Fibroblast of lung (primary cell): ENCODE results near the gene TBC1D9.

Experiments
- CTCF ChIP-seq, 2 donors: IDR thresholded peaks in 1 of 2; conservative IDR thresholded peaks in 1 of 2; 1 replicate in 1 of 2; 2 replicates in 1 of 2; pipeline ENCODE4 v1.5.1; 2011 to 2012; ENCODE audit warnings: low read length in 2 of 2, control low read depth in 1 of 2, inconsistent platforms in 1 of 2, low read depth in 1 of 2, mild to moderate bottlenecking in 1 of 2
- EZH2 ChIP-seq: IDR thresholded peaks from 2 replicates; pipeline ENCODE4 v1.5.1; 2012; ENCODE audit warnings: low read length, control low read depth, mild to moderate bottlenecking; ENCODE audit errors: missing control alignments

DNA sequence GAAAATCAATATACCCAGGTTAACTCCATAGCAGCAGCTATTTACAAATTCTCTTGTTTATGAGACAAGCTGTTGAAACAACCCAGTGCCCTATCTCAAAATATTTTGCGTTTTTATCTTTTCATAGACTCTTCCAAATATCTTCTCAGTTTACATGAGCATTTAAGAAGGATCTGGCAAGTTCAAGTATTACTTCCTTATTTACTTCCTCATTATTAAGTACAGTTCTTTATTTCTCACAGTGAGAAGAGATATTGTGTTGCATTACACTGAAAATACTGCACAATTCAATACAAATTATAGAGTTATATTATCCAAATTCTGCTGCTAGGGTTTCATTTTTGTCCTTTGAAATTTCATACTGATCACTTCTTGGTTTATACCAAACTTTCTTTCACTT is 143.8 kb downstream of the TBC1D9 start:
- no peak for TF ChIP-seq CTCF (conservative IDR thresholded peaks at IDR 0.05 in 1 of 2, IDR thresholded peaks at IDR 0.05 in 1 of 2; ENCODE audit: low read depth in 1 of 2, low read length in 2 of 2)
- no peak for TF ChIP-seq EZH2
